H1 (cell line): ENCODE data around the gene DBH. TPM values are rescaled to one million over a fixed set of nuclear protein-coding genes. Genes with fewer than 3 reads are reported as not detected.

Source experiments
- CTCF ChIA-PET: fragments of 300-600 bp; sonication (Branson Sonifier 250); formaldehyde crosslinking; loops from one replicate; lab custom pipeline; 2021; ENCODE audit not compliant: partially characterized antibody; lab: Charles Lee
- POLR2A ChIA-PET: fragments of 300-600 bp; sonication (Branson Sonifier 250); formaldehyde crosslinking; loops from one replicate; lab custom pipeline; 2021; ENCODE audit warnings: inconsistent platforms; ENCODE audit not compliant: partially characterized antibody; lab: Charles Lee
- DNase-seq, 2 experiments: peaks; one replicate each; pipeline versions ENCODE4 v3.0.0 to v3.0.0-alpha.2; 2010 to 2022; ENCODE audit warnings: low spot score in 2 of 2, low read depth in 1 of 2, mixed read lengths in 1 of 2
- FAIRE-seq: peaks from 2 replicates; lab custom pipeline; 2011; peaks lifted over from hg19 to GRCh38; lab: Jason Lieb, UNC
- H2AFZ ChIP-seq: 2 replicates; pipeline ENCODE4 v1.8.1; 2012; ENCODE audit warnings: low read length, inconsistent platforms
- H2AK5ac ChIP-seq: 2 replicates; pipeline ENCODE4 v1.6.1; 2013; ENCODE audit warnings: low read depth, low read length
- H2BK120ac ChIP-seq: replicated peaks from 2 replicates; pipeline ENCODE3; 2013; ENCODE audit warnings: low read depth, low read length, inconsistent platforms
- H2BK12ac ChIP-seq: 2 replicates; pipeline ENCODE4 v1.6.1; 2013; ENCODE audit warnings: low read depth, low read length
- H2BK15ac ChIP-seq: 2 replicates; pipeline ENCODE4 v1.6.1; 2013; ENCODE audit warnings: low read length
- H2BK20ac ChIP-seq: 2 replicates; pipeline ENCODE4 v1.6.1; 2013; ENCODE audit warnings: low read length
- H2BK5ac ChIP-seq: 2 replicates; pipeline ENCODE4 v1.6.1; 2013; ENCODE audit warnings: low read depth, low read length
- H3K14ac ChIP-seq: 2 replicates; pipeline ENCODE4 v1.6.1; 2013; ENCODE audit warnings: inconsistent platforms; ENCODE audit not compliant: insufficient read length
- H3K18ac ChIP-seq: 2 replicates; pipeline ENCODE4 v1.6.1; 2013; ENCODE audit warnings: low read length; ENCODE audit errors: extremely low read depth
- H3K23ac ChIP-seq: 2 replicates; pipeline ENCODE4 v1.6.1; 2013; ENCODE audit warnings: inconsistent platforms; ENCODE audit not compliant: insufficient read length
- H3K23me2 ChIP-seq: 2 replicates; pipeline ENCODE4 v1.6.1; 2013; ENCODE audit warnings: low read depth, low read length
- H3K27ac ChIP-seq: 2 replicates; pipeline ENCODE4 v1.6.1; 2011; ENCODE audit warnings: low read depth, low read length, inconsistent platforms
- H3K27me3 ChIP-seq, 4 experiments: replicated peaks in 1 of 4; 1 replicate in 1 of 4; 2 replicates in 3 of 4; pipeline versions ENCODE4 v1.6.1 to v1.8.1; 2011 to 2013; ENCODE audit warnings: low read length in 3 of 4, mild to moderate bottlenecking in 3 of 4, inconsistent platforms in 2 of 4, mixed read lengths in 2 of 4, moderate library complexity in 1 of 4; ENCODE audit not compliant: control insufficient read depth in 3 of 4, insufficient read depth in 3 of 4; ENCODE audit errors: extremely low read depth in 1 of 4
- H3K36me3 ChIP-seq, 4 experiments: 2 replicates each; pipeline versions ENCODE4 v1.6.1 to v1.8.1; 2011 to 2013; ENCODE audit warnings: mild to moderate bottlenecking in 4 of 4, low read length in 3 of 4, moderate library complexity in 2 of 4, control low read depth in 1 of 4, inconsistent platforms in 1 of 4; ENCODE audit not compliant: insufficient read depth in 4 of 4, control insufficient read depth in 2 of 4
- H3K4ac ChIP-seq: replicated peaks from 2 replicates; pipeline ENCODE3; 2013; ENCODE audit warnings: low read length, low read depth, mixed read lengths, inconsistent platforms; ENCODE audit not compliant: insufficient read length
- H3K4me1 ChIP-seq, 4 experiments: replicated peaks in 1 of 4; 1 replicate in 1 of 4; 2 replicates in 3 of 4; pipeline versions ENCODE4 v1.6.1 to v1.8.1; 2011 to 2013; ENCODE audit warnings: low read length in 3 of 4, inconsistent platforms in 2 of 4, mixed read lengths in 1 of 4; ENCODE audit not compliant: insufficient read depth in 4 of 4, control insufficient read depth in 3 of 4
- H3K4me2 ChIP-seq, 2 experiments: 2 replicates each; pipeline versions ENCODE4 v1.6.1 to v1.8.1; 2011 to 2013; ENCODE audit warnings: low read depth in 2 of 2, low read length in 2 of 2, control low read depth in 1 of 2, inconsistent platforms in 1 of 2, mild to moderate bottlenecking in 1 of 2; ENCODE audit not compliant: insufficient read depth in 1 of 2
- H3K4me3 ChIP-seq, 4 experiments: fragments of 200-600, 300-600 bp in 1 of 4; sonication (generic), shearing (Covaris generic), sonication (Bioruptor Twin) in 1 of 4; 2 replicates each; pipeline versions ENCODE4 v1.5.1 to v1.8.1; 2011 to 2016; ENCODE audit warnings: low read length in 4 of 4, low read depth in 3 of 4, control low read depth in 2 of 4, inconsistent platforms in 2 of 4, mild to moderate bottlenecking in 2 of 4, mixed read lengths in 1 of 4, moderate library complexity in 1 of 4; ENCODE audit not compliant: insufficient read depth in 2 of 4; ENCODE audit errors: extremely low read depth in 1 of 4
- H3K56ac ChIP-seq: replicated peaks from 2 replicates; pipeline ENCODE3; 2013; ENCODE audit warnings: low read depth, mild to moderate bottlenecking, mixed read lengths, low read length, inconsistent platforms; ENCODE audit not compliant: insufficient read length
- H3K79me1 ChIP-seq: 2 replicates; pipeline ENCODE4 v1.6.1; 2013; ENCODE audit warnings: low read depth, low read length, control low read depth
- H3K79me2 ChIP-seq, 2 experiments: 2 replicates each; pipeline versions ENCODE4 v1.6.1 to v1.8.1; 2012 to 2013; ENCODE audit warnings: low read length in 2 of 2, mild to moderate bottlenecking in 2 of 2, inconsistent platforms in 1 of 2; ENCODE audit not compliant: insufficient read depth in 2 of 2, control insufficient read depth in 1 of 2
- H3K9ac ChIP-seq, 4 experiments: replicated peaks in 1 of 4; 1 replicate in 1 of 4; 2 replicates in 3 of 4; pipeline versions ENCODE4 v1.6.1 to v1.8.1; 2011 to 2013; ENCODE audit warnings: low read depth in 3 of 4, low read length in 3 of 4, control low read depth in 2 of 4, mild to moderate bottlenecking in 2 of 4, moderate library complexity in 2 of 4, inconsistent platforms in 1 of 4; ENCODE audit errors: extremely low read depth in 1 of 4
- H3K9me3 ChIP-seq, 2 experiments: 2 replicates each; pipeline versions ENCODE4 v1.6.1 to v1.8.1; 2012 to 2013; ENCODE audit warnings: mild to moderate bottlenecking in 2 of 2, moderate library complexity in 2 of 2, control low read depth in 1 of 2, inconsistent platforms in 1 of 2, low read depth in 1 of 2, low read length in 1 of 2, mixed read lengths in 1 of 2; ENCODE audit not compliant: insufficient read depth in 2 of 2
- H4K20me1 ChIP-seq, 2 experiments: replicated peaks in 1 of 2; 2 replicates each; pipeline versions ENCODE3 to v1.8.1; 2011 to 2013; ENCODE audit warnings: inconsistent platforms in 2 of 2, low read length in 2 of 2, mild to moderate bottlenecking in 1 of 2; ENCODE audit not compliant: insufficient read depth in 2 of 2, control insufficient read depth in 1 of 2
- H4K5ac ChIP-seq: 2 replicates; pipeline ENCODE4 v1.6.1; 2013; ENCODE audit warnings: low read length, low read depth, mixed read lengths, inconsistent platforms; ENCODE audit not compliant: insufficient read length
- H4K8ac ChIP-seq: 2 replicates; pipeline ENCODE4 v1.8.0; 2013; ENCODE audit warnings: mild to moderate bottlenecking, moderate library complexity, low read length, inconsistent platforms; ENCODE audit not compliant: insufficient read depth; ENCODE audit errors: extremely low read depth
- H4K91ac ChIP-seq: replicated peaks from 2 replicates; pipeline ENCODE3; 2013; ENCODE audit warnings: low read length, mixed read lengths, inconsistent platforms; ENCODE audit not compliant: insufficient read length
- HDAC6 ChIP-seq: IDR thresholded peaks from one replicate; pipeline ENCODE4 v1.7.1; 2012; ENCODE audit warnings: low read depth, mild to moderate bottlenecking, inconsistent platforms, low read length, moderate library complexity
- KDM1A ChIP-seq: fragments of 200-600, 300-600 bp; sonication (generic); IDR thresholded peaks from 2 replicates; pipeline ENCODE4 v1.7.1; 2016; ENCODE audit warnings: mild to moderate bottlenecking, low read length, borderline replicate concordance
- WGBS, 2 experiments: shearing (Covaris generic) in 1 of 2; methylation state at CpG; one replicate each; pipeline versions ENCODE4 v1.1.6 to v1.1.7; 2013 to 2015; ENCODE audit warnings: low lambda C conversion rate in 2 of 2, mixed read lengths in 2 of 2, inconsistent platforms in 1 of 2, low coverage in 1 of 2, missing lambda C conversion rate in 1 of 2; ENCODE audit not compliant: insufficient replicate concordance in 2 of 2, insufficient coverage in 1 of 2, insufficient read length in 1 of 2; ENCODE audit errors: extremely low coverage in 1 of 2, missing lambda C conversion rate in 1 of 2; 5-methylcytosine and 5-hydroxymethylcytosine counted together
- polyA plus RNA-seq, 7 experiments: library from polyadenylated mRNA; depleted of rRNA in 3 of 7; stranded (reverse) in 5 of 7; unstranded in 2 of 7; fragments of >200 nt in 5 of 7; fragments of 200-250 nt in 2 of 7; gene quantifications; 1 replicate in 5 of 7; 2 replicates in 1 of 7; 4 replicates in 1 of 7; pipeline versions ENCODE4 v1.2.1 to v1.2.3, GENCODE V29; 2011 to 2013; ENCODE audit warnings: missing spikeins in 2 of 7, mixed read lengths in 2 of 7
- total RNA-seq: library from RNA; stranded (reverse); fragmentation: NEBNext Ultra II Directional; extraction: Animal tissue kit (Norgen Biotek cat#: 25700); gene quantifications from 2 replicates; pipeline ENCODE4 v1.2.1, GENCODE V29; 2021

DBH gene
- total and polyA plus RNA-seq, 2 of the 8 experiments (the other 6 are each of a cell fraction or from before 2014, with no cell fraction given), result 0.18 TPM; not detected in 1

GRCh38 chr9:133653638-133654037 is 17.5 kb downstream of the DBH start:
- Histone ChIP-seq H3K18ac (no peak overlapping the region), H3K27me3 (peaks cover 0 to 3% (median 0%) of the 10 kb centered on the region in 4 experiments; a peak in 2 of 7 replicates), H3K14ac (no peak overlapping the region), H3K9me3 (no peaks in the 10 kb centered on the region), H4K8ac (peak overlapping the region; percentile 57; the same call in 1 of the 2 replicates), H3K56ac (no peak overlapping the region), H2BK12ac (peak overlapping the region; percentile 60; the same call in 1 of the 2 replicates), H2AK5ac (no peak overlapping the region), H2BK120ac (no peak overlapping the region), H3K9ac (no peak overlapping the region), H2BK5ac (no peak overlapping the region), H2BK20ac (no peak overlapping the region), H4K91ac (no peak overlapping the region), H3K79me2 (no peaks in the 10 kb centered on the region), H3K4me3 (no peak overlapping the region), H2AFZ (no peak overlapping the region), H3K4me2 (no peak overlapping the region), H2BK15ac (no peak overlapping the region), H4K5ac (no peak overlapping the region), H3K36me3 (no peaks in the 10 kb centered on the region), H3K23me2 (no peaks in the 10 kb centered on the region), H3K4ac (no peak overlapping the region), H3K4me1 (peaks cover 0 to 8% (median 5%) of the 10 kb centered on the region in 4 experiments; a peak in 5 of 7 replicates), H3K79me1 (no peaks in the 10 kb centered on the region), H3K27ac (no peak overlapping the region), H3K23ac (no peak overlapping the region), H4K20me1 (no peaks in the 10 kb centered on the region)
- WGBS, 2 experiments, result 83% methylated on average over 9 of the region's 9 CpGs; no CpG with 5 or more reads in 1 of the 2 experiments
- no peak for TF ChIP-seq KDM1A
- TF ChIP-seq HDAC6, result no peak
- CTCF ChIA-PET, result interaction anchor here (0.6 to 3.3 kb wide), 9 partner anchors 8 to 167 kb away, joined by 3 to 14 read pairs (median 3); no protein-coding TSS in a partner anchor
- FAIRE-seq (no peak), DNase-seq (no peak)
- POLR2A ChIA-PET, result interaction anchor here (0.6 to 1.2 kb wide), 3 partner anchors 40 to 848 kb away, joined by 3 read pairs; no protein-coding TSS in a partner anchor
